Effector CD8-positive, alpha-beta T cell (primary cell): ENCODE measurements around the gene IRX2.

Source experiments
- DNase-seq: peaks from one replicate; lab custom pipeline; 2025; lab: John Stamatoyannopoulos, UW

Gene IRX2

DNA sequence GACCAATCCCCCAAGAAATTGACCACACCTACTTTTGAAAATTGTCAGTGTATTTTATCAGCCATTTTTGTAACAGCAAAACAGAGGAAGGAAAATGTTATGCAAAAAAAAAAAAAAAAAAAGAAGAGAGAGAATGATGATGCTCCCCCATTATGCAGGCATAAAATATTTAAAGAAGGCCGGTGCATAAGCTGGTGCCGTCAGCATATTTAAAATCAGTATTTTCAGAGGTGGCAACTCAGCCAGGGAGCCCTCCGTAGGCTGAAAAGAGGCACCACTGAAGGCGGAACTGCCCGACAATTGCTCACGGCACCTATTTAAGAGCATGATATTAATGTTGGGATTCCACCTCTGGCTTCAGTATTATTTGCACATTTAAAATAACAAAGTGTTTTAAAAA is 33.4 kb downstream of the IRX2 start:
- no peak for DNase-seq

DNA sequence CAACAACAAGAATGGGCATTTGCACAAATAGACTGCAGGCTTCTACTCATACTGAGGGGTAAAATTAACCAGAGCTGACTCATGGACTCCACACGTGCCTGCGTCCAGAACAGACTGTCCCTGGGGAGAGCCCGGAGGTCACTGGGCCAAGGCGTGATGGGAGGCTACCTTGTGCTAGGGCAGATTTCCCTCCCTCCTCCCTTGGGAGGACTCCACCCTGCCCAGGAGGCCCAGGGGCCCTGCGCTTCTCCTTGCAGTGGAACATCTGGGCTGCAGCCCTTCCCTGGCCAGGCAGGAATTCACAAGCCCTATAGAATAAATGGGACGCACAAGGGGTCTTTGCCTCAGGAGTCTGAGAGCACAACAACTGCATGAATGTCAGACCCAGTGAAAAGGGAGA is 35.6 kb downstream of the IRX2 start:
- no peak for DNase-seq

DNA sequence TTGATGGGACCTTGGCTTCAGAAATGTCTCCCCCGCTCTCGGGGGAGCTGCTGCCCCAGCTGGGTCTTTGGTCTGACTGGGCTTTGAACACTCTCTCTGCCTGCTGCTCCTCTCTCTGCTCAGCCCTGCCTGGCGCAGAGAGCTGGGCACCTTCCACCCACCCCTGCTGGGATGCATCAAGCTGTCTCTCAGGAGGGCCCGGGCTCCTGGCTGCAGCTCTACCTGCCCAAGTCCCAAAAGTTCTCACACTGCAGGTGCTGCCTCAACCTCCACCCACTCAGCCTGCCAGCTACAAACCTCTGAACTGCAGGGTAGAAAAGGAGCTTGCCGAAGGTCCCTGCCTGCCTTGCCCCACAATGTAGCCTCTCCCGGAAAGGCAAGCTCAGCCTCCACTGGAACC is 36.7 kb downstream of the IRX2 start:
- no peak for DNase-seq

DNA sequence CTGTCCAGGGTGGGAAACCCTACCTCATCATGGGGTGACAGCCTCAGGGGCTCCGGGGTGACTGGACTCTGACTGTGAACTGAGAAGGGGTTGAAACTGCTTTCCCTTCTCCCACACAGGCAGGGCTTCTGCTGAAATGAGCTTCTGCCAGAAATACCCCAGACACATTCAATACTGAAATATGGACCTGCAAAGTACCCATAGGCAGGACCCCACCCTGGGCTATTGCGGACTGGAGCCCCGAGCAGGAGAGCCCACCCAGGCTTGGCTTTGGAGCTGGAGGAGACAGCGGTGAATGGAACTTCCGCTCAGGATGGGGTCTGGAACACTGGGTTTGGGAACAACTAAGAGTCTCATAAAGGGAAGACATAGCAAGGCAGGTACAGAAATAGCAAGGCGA is 37.5 kb downstream of the IRX2 start:
- DNase-seq, result no peak

DNA sequence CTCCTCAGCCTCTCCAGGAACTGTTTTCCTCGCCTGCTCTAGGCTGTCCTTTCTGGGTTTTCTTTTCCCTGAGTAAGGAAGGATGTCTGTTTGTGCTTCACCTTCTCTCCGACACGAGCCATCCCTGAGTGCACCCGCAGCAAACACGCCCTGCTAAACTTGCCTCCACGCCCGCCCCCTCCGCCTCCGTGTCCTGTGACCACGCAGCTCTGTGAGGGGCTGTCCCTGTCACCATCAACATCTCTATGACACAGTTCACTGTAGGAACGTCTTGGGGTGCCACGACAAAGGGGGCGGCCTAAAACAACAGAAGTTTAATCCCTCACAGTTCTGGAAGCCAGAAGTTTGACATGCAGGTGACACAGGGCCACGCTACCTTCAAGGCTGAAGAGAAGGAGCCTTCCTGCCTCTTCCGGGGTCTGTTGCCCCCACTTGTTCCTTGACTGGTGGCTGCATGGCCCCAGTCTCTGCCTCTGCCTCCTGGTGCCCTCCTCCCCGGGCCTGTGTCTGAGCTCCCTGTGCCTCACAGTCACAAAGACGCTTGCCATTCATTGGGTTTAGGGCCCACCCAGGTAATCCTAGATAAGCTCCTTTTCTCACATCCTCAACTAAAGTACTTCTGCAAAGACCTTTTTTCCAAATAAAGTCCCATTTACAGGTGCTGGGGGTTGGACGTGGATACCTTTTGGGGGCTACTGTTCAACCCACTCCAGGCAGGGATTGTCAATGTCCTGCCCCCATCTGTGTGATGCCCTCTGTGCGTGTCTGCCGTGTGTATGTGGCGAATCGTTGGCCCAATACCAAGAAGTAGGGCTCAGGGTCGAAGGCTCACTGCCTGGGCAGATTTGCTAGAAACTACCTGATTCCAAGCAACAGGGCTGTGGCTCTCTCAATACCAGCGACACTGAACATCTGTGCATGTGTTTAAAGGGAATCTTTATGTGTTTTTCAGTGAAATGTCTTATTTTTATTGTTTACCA is 39.7 kb downstream of the IRX2 start:
- no peak for DNase-seq

DNA sequence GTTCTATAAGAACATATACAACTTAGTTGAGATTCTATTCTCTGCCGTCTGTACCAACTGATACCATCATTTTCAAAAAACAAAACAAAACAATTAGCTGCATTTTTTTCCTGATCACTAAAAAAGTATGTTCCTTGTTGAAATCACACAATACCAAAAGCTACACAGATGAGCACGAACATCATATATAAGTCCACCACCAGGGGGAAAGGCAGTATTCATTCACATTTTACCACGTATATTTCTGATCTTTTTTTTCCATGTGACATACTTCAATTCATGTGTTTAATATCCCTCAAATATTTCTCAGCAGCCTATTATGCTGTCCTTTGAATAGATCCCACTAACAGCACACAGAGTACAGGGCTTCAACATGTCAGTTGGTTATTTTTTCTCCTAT is 40.6 kb downstream of the IRX2 start:
- no peak for DNase-seq

DNA sequence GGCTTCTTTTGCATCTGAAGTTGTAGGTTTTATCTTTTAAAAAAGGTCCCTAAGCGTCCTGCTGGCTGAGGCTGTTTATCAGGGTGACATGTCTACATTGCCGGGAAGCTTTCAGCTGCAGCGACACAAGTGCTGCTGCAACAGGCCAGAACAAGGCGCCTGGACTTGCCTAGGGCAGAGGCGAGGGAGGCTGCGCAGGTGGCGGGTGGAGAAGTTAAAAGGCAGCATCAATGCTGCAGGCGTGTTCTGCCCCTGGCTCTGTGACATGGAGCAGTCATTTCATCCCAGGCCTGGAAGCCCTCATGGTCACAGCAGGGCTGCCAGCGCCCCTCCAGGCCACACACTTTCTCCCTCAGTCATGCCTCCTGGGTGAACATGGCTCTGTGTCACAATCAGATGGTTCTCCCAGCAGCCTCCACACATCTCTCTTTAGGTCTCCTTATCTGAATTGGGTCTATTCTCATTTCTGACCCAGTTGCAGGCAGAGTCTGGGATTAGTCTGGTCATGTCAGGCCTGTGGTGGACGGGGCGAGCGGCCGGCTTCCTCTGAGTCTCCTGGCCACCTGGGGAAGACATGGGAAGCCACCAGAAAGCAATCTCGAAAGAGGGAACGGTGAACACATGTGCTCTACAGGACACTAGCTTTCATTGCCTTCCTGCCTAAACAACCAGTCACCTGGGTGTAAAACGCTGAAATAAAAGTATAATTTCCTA is 41.3 kb downstream of the IRX2 start:
- DNase-seq, result no peak

DNA sequence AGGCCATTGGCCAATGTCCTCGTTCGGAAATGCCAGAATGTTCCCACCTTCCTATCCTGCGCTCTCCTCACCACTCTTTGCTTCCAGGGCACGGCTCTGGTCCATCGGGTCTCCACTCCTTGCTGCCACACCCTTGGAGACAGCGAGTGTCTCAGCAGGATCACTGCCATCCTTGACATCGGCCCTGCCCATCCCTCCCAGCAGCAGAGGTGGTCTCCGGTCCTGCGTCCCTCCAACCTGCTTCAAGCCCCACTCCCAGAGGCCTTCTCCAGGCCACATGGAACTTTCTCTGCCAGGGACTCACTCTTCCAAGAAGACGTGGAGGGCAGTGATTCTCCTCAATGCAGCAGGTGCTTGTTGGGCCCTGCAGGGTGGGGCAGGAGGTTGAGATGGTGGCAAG is 42.7 kb downstream of the IRX2 start:
- no peak for DNase-seq

DNA sequence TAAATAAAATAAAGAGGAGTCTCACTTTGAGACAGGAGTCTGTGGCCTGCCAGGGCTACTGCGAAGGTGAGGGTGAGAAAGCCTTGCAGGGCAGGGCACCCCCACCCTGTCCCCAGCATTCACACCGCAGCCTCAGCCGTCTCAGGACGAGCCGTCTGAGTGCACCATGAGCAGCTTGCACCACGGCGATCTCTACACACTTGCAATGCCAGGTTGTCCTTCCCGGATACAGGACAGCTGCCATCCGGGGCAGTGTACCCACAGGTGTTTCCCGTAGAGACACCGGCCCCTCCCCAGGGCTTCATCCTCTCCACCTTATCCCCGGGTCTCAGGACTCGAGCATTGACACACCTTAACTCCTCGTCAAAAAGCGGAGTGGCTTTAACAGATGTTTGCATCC is 43.3 kb downstream of the IRX2 start:
- no peak for DNase-seq

DNA sequence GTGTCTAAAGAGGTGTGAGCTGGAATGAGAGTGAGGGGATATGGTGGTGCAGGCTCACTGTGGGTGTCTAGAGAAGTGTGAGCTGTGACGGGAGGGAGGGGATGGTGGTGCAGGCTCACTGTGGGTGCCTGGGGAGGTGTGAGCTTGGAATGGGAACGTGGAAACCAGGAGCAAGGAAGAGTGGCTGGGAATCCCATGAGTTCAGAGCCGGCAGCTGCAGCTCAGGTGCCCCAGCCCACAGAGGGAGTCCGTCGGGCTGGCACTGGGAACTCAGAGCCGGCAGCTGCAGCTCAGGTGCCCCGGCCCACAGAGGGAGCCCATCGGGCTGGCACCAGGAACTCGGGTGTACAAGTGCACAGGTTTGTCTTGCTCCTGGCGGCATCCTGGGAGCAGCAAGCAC is 45.6 kb downstream of the IRX2 start:
- DNase-seq, result no peak

DNA sequence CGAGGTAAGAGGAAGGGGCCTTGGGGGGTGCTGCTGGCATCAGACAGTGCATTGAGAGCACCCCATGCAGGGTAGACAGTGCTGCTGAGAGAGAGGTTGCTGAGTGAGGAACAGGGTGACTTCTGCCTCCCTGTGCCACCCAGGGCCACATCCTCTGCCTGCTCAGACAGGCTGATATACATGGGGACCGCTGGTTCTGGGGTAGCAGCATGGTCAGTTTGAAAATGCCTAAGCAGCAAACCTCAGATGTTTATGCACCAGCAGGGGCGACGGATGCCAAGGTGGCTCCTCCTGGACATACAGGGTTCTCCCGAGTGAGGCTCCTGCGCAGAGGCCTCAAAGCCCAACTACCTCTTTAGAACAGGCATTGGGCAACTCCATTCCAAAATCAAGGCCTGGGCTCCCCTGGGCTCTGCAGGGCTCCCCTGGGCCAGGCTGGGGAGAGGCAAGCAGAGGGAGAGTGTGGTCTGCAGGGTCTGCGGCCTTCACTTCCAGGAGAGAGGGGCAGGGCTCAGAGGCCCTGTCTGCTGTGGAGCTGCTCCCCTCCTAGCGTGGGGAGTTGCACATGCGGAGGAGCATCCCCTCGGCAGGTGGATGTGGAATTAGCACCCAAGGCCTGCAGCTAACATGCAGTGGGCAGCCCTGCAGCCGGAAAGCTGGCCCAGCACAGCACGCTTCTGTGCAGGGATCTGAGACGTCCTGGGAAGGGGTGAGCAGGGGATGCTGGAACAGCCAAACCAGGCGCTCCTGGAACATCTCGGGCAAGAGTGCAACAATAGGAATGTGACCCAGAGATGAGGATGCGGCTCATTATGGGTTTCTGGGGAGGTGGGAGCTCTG is 46.5 kb downstream of the IRX2 start:
- no peak for DNase-seq

DNA sequence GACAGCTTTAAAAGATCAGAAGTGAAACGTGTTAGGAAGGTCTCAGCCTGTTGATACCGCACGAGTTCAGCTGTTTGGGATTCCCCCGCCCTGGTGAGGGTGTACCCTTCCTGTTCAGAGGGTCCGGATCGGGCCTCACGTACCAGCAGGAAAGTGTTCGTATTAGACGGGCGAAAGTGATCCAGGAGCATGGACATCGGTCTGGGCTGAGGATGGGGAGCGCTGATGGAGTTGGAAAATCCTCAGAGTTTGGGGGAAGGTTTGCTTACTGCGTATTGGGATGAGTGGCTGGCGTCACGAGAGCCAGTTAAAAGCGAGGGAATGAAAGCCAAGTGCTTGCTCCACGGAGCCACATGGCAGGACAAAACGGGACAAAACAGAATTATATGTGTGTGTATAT is 47.4 kb downstream of the IRX2 start:
- no peak for DNase-seq

DNA sequence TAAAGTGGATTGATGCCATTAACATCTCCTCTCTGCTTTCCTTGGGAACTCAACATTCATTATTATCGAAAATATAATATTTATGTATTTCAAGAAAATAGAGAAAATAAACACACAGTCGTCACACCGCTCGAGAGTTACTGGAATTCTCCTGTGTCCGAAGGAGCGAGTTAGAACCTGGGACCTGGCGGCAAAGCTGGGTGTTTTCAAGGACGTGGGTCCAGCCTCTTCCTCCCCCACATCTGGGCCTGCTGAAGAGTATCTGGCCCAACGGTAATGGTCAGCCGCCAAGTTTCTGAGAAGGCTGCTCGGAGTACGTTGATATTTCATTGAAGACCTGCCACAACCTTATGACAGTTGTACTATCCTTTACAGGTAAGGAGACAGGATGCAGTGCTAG is 47.9 kb downstream of the IRX2 start:
- DNase-seq, result no peak

DNA sequence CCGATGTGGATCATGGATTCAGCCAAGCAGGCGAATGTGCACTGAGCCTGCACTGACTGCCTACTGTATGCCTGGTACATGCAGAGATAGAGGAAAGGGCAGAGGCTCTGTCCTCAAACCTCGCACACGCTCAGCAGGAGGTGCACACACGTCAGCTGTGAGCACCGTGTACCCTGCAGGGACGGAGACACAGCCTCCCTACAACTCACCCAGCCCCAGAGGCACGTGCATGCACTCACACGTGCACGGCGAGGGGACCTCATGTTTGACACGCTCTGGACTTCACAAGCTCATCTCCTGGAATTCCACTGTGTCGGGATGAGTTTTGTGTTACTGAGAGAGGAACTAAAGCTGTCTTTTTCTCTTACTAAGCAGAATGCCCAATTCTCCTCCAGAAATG is 48.4 kb downstream of the IRX2 start:
- DNase-seq, result no peak

DNA sequence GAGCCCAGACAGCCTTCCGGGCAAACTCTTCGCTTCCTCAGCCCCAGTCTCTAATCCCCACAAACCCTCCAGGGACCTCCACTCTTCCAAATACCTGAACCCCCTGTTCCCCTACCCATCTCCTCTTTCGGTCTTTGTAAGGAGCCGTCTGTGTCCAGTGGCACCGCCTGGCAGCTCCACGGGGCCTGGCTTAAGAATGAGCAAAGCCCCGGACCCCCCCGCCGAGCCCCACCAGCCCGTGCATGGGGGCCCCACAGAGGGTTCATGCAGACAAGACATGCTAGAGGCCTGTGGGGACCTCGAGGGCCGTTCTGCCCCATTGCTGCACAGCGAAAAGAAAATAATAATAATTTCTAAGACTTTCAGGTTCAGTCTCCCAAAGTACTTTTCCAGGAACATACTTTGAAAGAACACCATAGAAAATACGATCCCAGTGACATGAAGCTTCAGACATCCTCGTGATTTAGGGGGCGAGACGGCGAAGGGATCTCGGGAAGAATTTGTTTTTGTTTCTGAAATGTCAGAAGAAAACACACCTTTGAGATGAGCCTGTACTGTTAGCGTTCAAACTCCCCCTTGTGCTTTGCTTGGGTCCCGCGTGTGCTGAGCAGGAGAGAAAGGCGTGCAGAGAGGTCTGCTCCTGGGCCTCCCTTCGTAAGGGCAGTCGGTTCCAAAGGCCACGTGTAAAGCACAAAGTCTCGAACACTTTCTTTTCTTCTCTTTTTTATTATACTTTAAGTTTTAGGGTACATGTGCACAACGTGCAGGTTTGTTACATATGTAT is 49.2 kb downstream of the IRX2 start:
- no peak for DNase-seq

DNA sequence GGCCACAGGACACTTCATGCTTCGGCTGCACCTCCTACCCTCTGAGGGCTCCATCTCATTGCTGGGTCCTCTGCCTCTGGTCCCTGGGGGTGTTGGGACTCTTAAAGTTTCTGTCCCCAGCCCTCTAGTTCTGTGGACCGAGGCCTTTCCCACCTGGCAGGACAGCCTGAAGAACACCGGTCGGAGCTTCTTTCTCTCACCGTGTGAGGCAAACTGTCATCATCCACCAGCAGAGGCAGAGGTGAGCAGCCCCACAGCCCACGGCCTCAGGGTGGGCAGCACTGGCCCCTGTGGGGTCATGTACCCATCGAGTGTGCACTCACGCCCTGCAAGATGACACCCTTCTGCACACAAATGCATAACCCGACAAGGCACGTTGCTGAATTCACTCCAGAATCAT is 49.9 kb downstream of the IRX2 start:
- no peak for DNase-seq

DNA sequence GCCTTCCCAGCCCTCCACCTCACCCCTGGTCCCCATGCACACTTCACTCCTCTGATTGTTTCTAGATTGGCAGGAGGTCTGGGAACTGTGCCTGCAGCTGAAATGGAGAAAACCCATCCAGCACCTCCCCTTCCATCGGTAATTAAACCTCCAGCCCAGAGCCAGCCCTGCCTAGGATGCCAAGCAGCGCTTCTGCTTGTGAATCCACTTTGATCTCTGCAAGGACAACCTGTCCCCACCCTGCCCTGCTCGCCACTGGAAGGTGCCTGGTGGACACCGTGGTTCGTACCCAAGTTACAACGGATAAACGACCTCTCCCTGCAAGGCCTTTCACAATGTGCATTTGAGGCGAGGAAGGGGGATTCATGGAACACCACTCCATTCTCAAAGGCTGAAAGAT is 50.6 kb downstream of the IRX2 start:
- no peak for DNase-seq

DNA sequence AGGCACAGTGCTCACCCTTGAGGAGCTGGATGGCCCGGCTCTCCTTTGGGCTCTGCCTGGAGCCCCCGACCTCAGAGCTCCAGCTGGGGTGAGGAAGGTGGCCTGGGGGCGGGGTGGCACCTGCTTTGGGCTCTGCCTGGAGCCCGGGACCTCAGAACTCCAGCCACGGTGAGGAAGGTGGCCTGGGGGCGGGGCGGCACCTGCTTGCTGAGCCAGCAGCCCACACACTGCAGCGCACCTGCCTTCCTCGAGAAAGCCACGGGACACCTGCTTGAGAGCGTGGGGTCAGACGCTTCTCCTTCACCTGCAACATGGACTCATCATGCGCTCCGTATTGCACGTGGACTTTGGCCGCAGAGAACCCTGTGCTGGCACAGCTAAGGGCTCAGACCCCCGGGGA is 51.8 kb downstream of the IRX2 start:
- no peak for DNase-seq

DNA sequence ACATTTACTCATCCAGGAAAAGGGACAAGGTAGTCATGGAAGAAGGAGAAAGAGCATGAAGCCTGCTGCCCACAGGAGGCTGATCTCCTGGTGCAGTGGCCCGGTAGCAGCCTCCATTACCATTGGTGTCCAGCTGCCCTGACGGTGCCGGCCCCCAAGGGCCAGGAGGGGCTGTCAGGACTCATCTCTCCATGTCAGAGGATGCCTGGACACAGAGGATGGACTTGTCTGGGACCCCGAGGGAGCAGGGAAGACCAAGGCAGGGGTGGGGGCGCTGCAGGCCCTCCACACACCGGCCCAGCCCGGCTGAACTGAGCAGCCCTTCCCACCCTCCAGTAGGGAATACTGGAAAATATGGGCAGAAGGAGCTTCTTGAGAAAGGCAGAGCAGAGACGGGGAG is 52.2 kb downstream of the IRX2 start:
- no peak for DNase-seq

DNA sequence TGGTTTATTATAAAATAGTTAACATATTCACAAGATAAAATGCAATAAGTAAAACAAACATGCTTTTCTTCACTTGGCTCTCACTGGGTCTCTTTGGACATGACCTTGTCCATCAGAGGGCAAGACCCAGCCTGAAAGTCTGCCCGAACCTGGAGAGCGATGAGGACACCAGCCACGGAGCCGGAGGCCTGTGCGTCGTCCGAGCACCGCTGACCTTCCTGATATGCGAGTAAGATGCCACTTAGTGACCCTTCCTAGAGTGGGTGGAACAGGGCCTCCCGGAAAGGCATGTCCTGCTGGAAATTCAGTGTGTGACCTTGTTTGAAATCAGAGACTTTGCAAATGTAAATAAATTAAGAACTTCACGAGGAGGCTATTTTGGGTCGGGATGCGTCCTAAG is 52.9 kb downstream of the IRX2 start:
- no peak for DNase-seq

DNA sequence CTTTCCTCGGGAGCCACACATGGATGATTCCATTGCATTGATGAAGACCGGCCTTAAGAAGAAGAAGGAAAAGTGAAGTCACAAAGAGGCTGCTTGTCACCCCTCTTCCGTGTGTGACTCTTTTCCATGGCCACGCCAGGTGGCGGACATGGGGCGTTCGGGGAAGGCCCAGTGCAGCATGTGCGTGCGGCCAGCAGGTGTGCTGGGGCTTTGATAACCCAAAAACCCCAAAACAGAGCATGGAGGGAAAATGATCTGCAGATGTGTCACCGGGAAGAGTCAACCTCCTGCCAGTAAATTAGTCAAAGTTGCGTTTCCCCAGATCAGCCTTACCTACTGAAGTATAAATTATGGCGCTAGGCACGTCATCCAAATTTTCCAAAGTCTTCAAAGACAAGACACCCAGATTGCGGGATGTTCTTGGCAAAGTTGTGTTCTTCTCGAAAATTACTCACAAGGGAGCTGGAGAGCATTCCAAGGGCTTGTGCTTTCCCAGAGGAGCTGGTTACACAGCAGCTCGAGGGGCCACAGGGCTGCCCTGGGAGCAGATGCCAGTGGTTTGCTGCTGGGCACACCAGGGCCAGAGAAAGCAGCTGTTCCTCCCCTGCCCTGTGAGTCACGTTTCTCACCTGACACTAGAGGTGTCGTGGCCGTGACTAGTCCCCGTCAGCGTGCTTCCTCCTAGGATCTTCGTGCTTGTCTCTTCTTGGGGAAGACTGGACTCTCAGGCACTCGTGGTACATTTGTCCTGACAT is 53.9 kb downstream of the IRX2 start:
- no peak for DNase-seq
